IPS-18a (cell line): ENCODE data around the gene PSMD8.
A peak's percentile ranks its signal among the peaks of the same experiment; 100 is the strongest.

Experiments
- H3K27ac ChIP-seq: one replicate; pipeline ENCODE4 v1.5.1; 2013; ENCODE audit warnings: low read length
- H3K27me3 ChIP-seq: one replicate; pipeline ENCODE4 v1.6.1; 2013; ENCODE audit warnings: mild to moderate bottlenecking, low read length; ENCODE audit not compliant: control insufficient read depth, insufficient read depth
- H3K36me3 ChIP-seq: one replicate; pipeline ENCODE4 v1.6.1; 2013; ENCODE audit warnings: low read depth, low read length; ENCODE audit not compliant: control insufficient read depth
- H3K4me1 ChIP-seq: one replicate; pipeline ENCODE4 v1.6.1; 2013; ENCODE audit warnings: low read depth, low read length; ENCODE audit not compliant: control insufficient read depth
- H3K4me3 ChIP-seq: one replicate; pipeline ENCODE4 v1.5.1; 2013; ENCODE audit warnings: low read length
- H3K9ac ChIP-seq: one replicate; pipeline ENCODE4 v1.6.1; 2013; ENCODE audit warnings: mild to moderate bottlenecking, low read length, moderate library complexity
- H3K9me3 ChIP-seq: one replicate; pipeline ENCODE4 v1.6.1; 2013; ENCODE audit warnings: low read depth, low read length; ENCODE audit not compliant: control insufficient read depth

The PSMD8 gene

GRCh38 chr19:38389101-38389925, 14.9 kb downstream of the PSMD8 start:
- Histone ChIP-seq H3K4me3 (peak overlapping the region; percentile 97), H3K27ac (peak overlapping the region; percentile 73), H3K9ac (peak overlapping the region; percentile 87), H3K9me3 (no peaks in the 10 kb centered on the region), H3K4me1 (peaks cover 14% of the 10 kb centered on the region), H3K36me3 (peaks cover 5% of the 10 kb centered on the region), H3K27me3 (no peaks in the 10 kb centered on the region)

GRCh38 chr19:38389957-38390924, 15.9 kb downstream of the PSMD8 start:
- peak overlapping the region; percentile 97 for H3K4me3 ChIP-seq
- peak overlapping the region; percentile 87 for H3K9ac ChIP-seq
- H3K27me3 ChIP-seq, result no peaks in the 10 kb centered on the region

GRCh38 chr19:38391911-38392464, 17.6 kb downstream of the PSMD8 start:
- Histone ChIP-seq H3K4me3 (no peak overlapping the region), H3K27ac (no peak overlapping the region), H3K9me3 (no peaks in the 10 kb centered on the region), H3K36me3 (peaks cover 5% of the 10 kb centered on the region), H3K27me3 (peaks cover 6% of the 10 kb centered on the region), H3K4me1 (peaks cover 14% of the 10 kb centered on the region), H3K9ac (no peak overlapping the region)

More at GRCh38 chr19:38389957-38390924, 15.9 kb downstream of the PSMD8 start:
- H3K27ac ChIP-seq, result no peak overlapping the region
- peaks cover 5% of the 10 kb centered on the region for H3K36me3 ChIP-seq
- H3K4me1 ChIP-seq, result peaks cover 14% of the 10 kb centered on the region
- no peaks in the 10 kb centered on the region for H3K9me3 ChIP-seq

- peaks cover 14% of the 10 kb centered on the region for H3K27me3 ChIP-seq
- H3K27ac ChIP-seq, result no peak overlapping the region
- H3K9ac ChIP-seq, result no peak overlapping the region
- H3K36me3 ChIP-seq, result peaks cover 5% of the 10 kb centered on the region
- H3K4me1 ChIP-seq, result peaks cover 14% of the 10 kb centered on the region
- H3K4me3 ChIP-seq, result no peak overlapping the region
- no peaks in the 10 kb centered on the region for H3K9me3 ChIP-seq
These were observed 18.4 kb downstream of the PSMD8 start for GRCh38 chr19:38392707-38393308.

GRCh38 chr19:38394488-38394887, 20.1 kb downstream of the PSMD8 start:
- peaks cover 14% of the 10 kb centered on the region for H3K4me1 ChIP-seq
- peaks cover 5% of the 10 kb centered on the region for H3K36me3 ChIP-seq
- H3K9ac ChIP-seq, result no peak overlapping the region
- H3K9me3 ChIP-seq, result no peaks in the 10 kb centered on the region
- H3K27ac ChIP-seq, result no peak overlapping the region
- H3K27me3 ChIP-seq, result peaks cover 29% of the 10 kb centered on the region
- H3K4me3 ChIP-seq, result peak overlapping the region; percentile 28

- peaks cover 11% of the 10 kb centered on the region for H3K4me1 ChIP-seq
- peaks cover 5% of the 10 kb centered on the region for H3K36me3 ChIP-seq
- no peaks in the 10 kb centered on the region for H3K9me3 ChIP-seq
- H3K4me3 ChIP-seq, result no peak overlapping the region
- peaks cover 40% of the 10 kb centered on the region for H3K27me3 ChIP-seq
- no peak overlapping the region for H3K9ac ChIP-seq
- H3K27ac ChIP-seq, result no peak overlapping the region
These were observed 21.2 kb downstream of the PSMD8 start for GRCh38 chr19:38395381-38396114.

GRCh38 chr19:38399081-38399480, 24.7 kb downstream of the PSMD8 start:
- Histone ChIP-seq H3K4me1 (no peaks in the 10 kb centered on the region), H3K36me3 (no peaks in the 10 kb centered on the region), H3K9me3 (no peaks in the 10 kb centered on the region), H3K4me3 (no peak overlapping the region), H3K27me3 (peaks cover 58% of the 10 kb centered on the region), H3K9ac (no peak overlapping the region), H3K27ac (no peak overlapping the region)

- H3K9ac ChIP-seq, result no peak overlapping the region
- H3K36me3 ChIP-seq, result no peaks in the 10 kb centered on the region
- H3K27me3 ChIP-seq, result peaks cover 61% of the 10 kb centered on the region
- no peaks in the 10 kb centered on the region for H3K9me3 ChIP-seq
- H3K27ac ChIP-seq, result no peak overlapping the region
- H3K4me1 ChIP-seq, result no peaks in the 10 kb centered on the region
- no peak overlapping the region for H3K4me3 ChIP-seq
These were observed 25.2 kb downstream of the PSMD8 start for GRCh38 chr19:38399537-38399936.

- Histone ChIP-seq H3K4me1 (no peaks in the 10 kb centered on the region), H3K9me3 (no peaks in the 10 kb centered on the region), H3K9ac (no peak overlapping the region), H3K27me3 (peaks cover 61% of the 10 kb centered on the region), H3K27ac (no peak overlapping the region), H3K36me3 (no peaks in the 10 kb centered on the region), H3K4me3 (no peak overlapping the region)
These were observed 26.0 kb downstream of the PSMD8 start for GRCh38 chr19:38400361-38400760.

- H3K9ac ChIP-seq, result no peak overlapping the region
- H3K4me1 ChIP-seq, result no peaks in the 10 kb centered on the region
- H3K27me3 ChIP-seq, result peaks cover 61% of the 10 kb centered on the region
- H3K4me3 ChIP-seq, result no peak overlapping the region
- no peak overlapping the region for H3K27ac ChIP-seq
- no peaks in the 10 kb centered on the region for H3K9me3 ChIP-seq
- H3K36me3 ChIP-seq, result no peaks in the 10 kb centered on the region
These were observed 26.8 kb downstream of the PSMD8 start for GRCh38 chr19:38401148-38401547.
